ENCODE measurements around the gene GLT1D1.
"Not testable (repeated sequence)": the region's sequence is repeated elsewhere in the genome, so short reads cannot be mapped to it uniquely, and the experiment has no call there.

- not testable (repeated sequence) for TF ChIP-seq CTCF (conservative IDR thresholded peaks at IDR 0.05; ENCODE audit: low read depth in 2 of 2); CREB1 (CRISPR knock-in tag; IDR thresholded peaks at IDR 0.05; ENCODE audit: low read depth)
These were observed 13.4 kb upstream of the GLT1D1 start for GRCh38 chr12:128839885-128840284.
